Measurements from ENCODE around the gene ARSG. TPM values are rescaled to one million over a fixed set of nuclear protein-coding genes. Genes with fewer than 3 reads are reported as not detected.

ARSG gene
- total and polyA plus RNA-seq, 12 donors = 0.95 to 6.2 (median 3.5) TPM

- Histone ChIP-seq H3K9me3 (no peaks in the 10 kb centered on the region), H3K36me3 (peaks cover 0 to 9% (median 0%) of the 10 kb centered on the region in 9 donors), H3K27ac (peak overlapping the region; percentile 85 to 99 (median 95)), H3K27me3 (no peaks in the 10 kb centered on the region), H3K4me1 (peaks cover 0 to 83% (median 63%) of the 10 kb centered on the region in 9 donors), H3K4me3 (peak overlapping the region; percentile 29 to 95 (median 88))
- peak; percentile 98 to 99 for DNase-seq
- peak; percentile 87 to 94 (median 91) for ATAC-seq
- intact Hi-C loops (cut with DNase I) = loop anchor here in 4 of 10 donors (2.0 to 5.0 kb wide), 5 partner anchors 19 to 210 kb away; partner anchors contain the start of genes PRKAR1A (in 2 of the 4) and AMZ2 (in 1 of the 4)
- 0 to 1% methylated on average over 40 to 45 of the region's 54 CpGs for WGBS, 2 donors
- TF ChIP-seq, protein P1, sequence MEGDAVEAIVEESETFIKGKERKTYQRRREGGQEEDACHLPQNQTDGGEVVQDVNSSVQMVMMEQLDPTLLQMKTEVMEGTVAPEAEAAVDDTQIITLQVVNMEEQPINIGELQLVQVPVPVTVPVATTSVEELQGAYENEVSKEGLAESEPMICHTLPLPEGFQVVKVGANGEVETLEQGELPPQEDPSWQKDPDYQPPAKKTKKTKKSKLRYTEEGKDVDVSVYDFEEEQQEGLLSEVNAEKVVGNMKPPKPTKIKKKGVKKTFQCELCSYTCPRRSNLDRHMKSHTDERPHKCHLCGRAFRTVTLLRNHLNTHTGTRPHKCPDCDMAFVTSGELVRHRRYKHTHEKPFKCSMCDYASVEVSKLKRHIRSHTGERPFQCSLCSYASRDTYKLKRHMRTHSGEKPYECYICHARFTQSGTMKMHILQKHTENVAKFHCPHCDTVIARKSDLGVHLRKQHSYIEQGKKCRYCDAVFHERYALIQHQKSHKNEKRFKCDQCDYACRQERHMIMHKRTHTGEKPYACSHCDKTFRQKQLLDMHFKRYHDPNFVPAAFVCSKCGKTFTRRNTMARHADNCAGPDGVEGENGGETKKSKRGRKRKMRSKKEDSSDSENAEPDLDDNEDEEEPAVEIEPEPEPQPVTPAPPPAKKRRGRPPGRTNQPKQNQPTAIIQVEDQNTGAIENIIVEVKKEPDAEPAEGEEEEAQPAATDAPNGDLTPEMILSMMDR (IDR thresholded peaks at IDR 0.05) = peak in 2 of 9 donors; percentile 3 to 5
Observed at GRCh38 chr17:68457539-68458259, 166.4 kb downstream of the ARSG start.

GRCh38 chr17:68458260-68459036, 167.2 kb downstream of the ARSG start:
- Histone ChIP-seq H3K9me3 (no peaks in the 10 kb centered on the region), H3K36me3 (peaks cover 0 to 1% (median 0%) of the 10 kb centered on the region in 9 donors), H3K4me1 (peaks cover 0 to 82% (median 58%) of the 10 kb centered on the region in 9 donors), H3K27me3 (no peaks in the 10 kb centered on the region), H3K27ac (peak overlapping the region; percentile 65 to 99 (median 85)), H3K4me3 (peak overlapping the region; percentile 29 to 95 (median 60))
- intact Hi-C loops (cut with DNase I) = loop anchor here in 2 of 10 donors (5.0 kb wide), 3 partner anchors 54 to 211 kb away; partner anchors contain the start of genes AMZ2 (in 1 of the 2) and PRKAR1A (in 1 of the 2)
- no peak for ATAC-seq
- TF ChIP-seq, protein P1 (IDR thresholded peaks at IDR 0.05) = no peak
- WGBS, 2 donors = 34 to 41% methylated on average over 12 of the region's 12 CpGs
- no peak for DNase-seq

DNA sequence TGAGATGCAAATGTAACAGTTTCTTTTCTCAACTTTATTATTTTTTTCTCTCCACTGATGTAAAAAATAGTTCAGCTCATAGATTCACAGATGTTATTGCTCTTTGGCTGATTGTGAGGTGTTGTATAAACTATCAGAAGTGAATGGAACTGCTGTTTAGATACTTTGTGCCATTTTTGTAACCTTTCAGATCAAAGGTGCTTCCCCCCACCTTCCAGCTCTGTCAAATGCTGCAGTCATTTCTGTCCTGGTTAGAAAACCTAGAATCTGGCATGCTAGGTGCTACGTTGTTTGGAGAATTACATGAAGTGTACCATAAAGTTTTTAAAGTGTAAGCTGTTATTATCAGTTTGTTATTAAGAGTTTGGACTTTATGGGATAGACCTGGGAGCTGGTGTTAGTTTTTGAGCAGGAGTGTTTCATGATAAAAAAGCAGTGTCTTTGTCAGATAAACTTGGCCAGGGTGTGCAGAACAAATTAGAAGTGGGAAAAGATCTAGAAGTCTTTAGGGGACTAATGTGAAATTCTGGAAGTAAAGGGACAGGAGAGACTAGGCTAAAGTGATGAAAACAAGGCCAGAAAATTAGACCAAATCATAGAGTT, 167.8 kb downstream of the ARSG start:
- Histone ChIP-seq H3K27ac (peak overlapping the region in 9 of 10 donors; percentile 34 to 99 (median 85)), H3K36me3 (no peaks in the 10 kb centered on the region), H3K9me3 (no peaks in the 10 kb centered on the region), H3K4me3 (peak overlapping the region in 1 of 10 donors; percentile 95), H3K4me1 (peaks cover 0 to 75% (median 52%) of the 10 kb centered on the region in 9 donors), H3K27me3 (no peaks in the 10 kb centered on the region)
- DNase-seq (no peak), ATAC-seq (no peak)
- intact Hi-C loops (cut with DNase I) = loop anchor here in 2 of 10 donors (5.0 kb wide), 3 partner anchors 53 to 212 kb away; partner anchors contain the start of genes AMZ2 (in 1 of the 2) and PRKAR1A (in 1 of the 2)
- 27 to 38% methylated on average over 1 of the region's 1 CpG for WGBS, 2 donors
- TF ChIP-seq, protein P1 (IDR thresholded peaks at IDR 0.05) = no peak

GRCh38 chr17:68460146-68460545, 168.9 kb downstream of the ARSG start:
- Histone ChIP-seq H3K4me3 (no peak overlapping the region), H3K4me1 (peaks cover 0 to 66% (median 42%) of the 10 kb centered on the region in 9 donors), H3K9me3 (no peaks in the 10 kb centered on the region), H3K27me3 (no peaks in the 10 kb centered on the region), H3K27ac (peak overlapping the region in 9 of 10 donors; percentile 23 to 99 (median 85)), H3K36me3 (no peaks in the 10 kb centered on the region)
- no peak for ATAC-seq
- intact Hi-C loops (cut with DNase I) = loop anchor here in 8 of 10 donors (5.0 to 10.0 kb wide), 9 partner anchors 135 to 495 kb away; no protein-coding TSS in a partner anchor
- TF ChIP-seq, protein P1 (IDR thresholded peaks at IDR 0.05) = no peak
- WGBS, 2 donors = 70 to 77% methylated on average over 2 of the region's 2 CpGs
- no peak for DNase-seq
